Measurements from ENCODE around the gene TYR. TPM values are rescaled to one million over a fixed set of nuclear protein-coding genes. Genes with fewer than 3 reads are reported as not detected.
"Not testable (repeated sequence)": the region's sequence is repeated elsewhere in the genome, so short reads cannot be mapped to it uniquely, and the experiment has no call there.

TYR gene
- total RNA-seq, 1 experiment from 2014 or later, result not detected

DNA sequence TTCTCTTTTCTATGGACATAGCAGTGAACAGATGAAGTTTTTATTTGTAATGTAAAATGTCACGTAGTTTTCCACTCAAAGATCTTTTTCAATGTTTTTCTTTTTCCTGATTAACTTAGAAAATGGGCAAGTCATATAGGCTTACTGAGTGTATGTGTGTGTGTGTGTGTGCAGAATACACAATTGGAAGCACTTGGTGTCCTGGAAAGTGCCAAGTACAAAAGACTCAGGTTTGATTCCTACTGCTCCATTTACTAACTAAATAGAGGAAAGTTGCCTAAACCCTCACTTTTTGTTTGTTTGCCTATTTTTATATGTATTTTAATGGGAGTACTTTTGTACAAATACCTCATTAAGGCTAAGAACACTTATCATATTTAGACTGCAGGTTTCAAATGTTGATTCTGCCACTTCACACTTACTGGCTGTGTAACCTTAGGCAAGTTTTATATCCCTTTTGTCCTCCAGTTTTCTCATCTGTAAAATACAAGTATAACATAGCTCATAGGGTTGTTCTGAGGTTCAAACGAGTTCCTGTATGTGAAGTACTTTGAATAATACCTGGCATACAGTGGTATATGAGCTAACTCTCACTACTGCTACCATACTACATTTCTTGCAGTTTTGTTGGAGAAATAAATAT is 90.1 kb downstream of the TYR start:
- Mint-ChIP-seq H3K27me3 (ENCODE audit: insufficient read depth, unreplicated experiment) (no peaks in the 10 kb centered on the region), H3K9me3 (ENCODE audit: unreplicated experiment) (no peaks in the 10 kb centered on the region)
- BruUV-seq (replicated peaks), result no TSS peak

DNA sequence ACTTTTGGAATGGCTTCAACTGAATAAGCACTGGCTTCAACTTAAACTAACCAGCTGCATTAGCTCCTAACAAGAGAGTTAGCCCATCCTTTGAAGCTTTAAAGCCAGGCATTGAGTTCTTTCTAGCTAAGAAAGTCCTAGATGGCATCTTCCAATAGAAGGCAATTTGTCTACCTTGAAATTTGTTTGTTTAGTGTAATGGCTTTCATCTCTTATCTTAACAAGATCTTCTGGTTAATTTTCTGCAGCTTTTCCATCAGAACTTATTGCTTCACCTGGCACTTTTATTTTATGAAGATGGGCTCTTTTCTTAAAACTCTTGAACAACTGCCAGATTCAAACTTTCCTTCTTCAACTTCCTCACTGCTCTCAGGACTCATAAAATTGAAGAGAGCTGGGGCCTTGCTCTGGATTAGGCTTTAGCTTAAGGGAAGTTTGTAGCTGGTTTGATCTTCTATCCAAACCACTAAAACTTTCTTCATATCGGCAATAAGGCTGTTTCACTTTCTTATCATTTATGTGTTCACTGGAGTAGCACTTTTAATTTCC is 94.9 kb downstream of the TYR start:
- POLR2A ChIA-PET; H3K4me3 ChIP-seq (ENCODE audit: low read depth, low read length); H3K27me3 ChIP-seq (replicated peaks; ENCODE audit: control insufficient read depth, insufficient read depth, low read length); H3K9me3 Mint-ChIP-seq (ENCODE audit: unreplicated experiment); CTCF ChIA-PET; H3K36me3 ChIP-seq (ENCODE audit: control insufficient read depth, insufficient read depth, low read length); BruUV-seq (replicated peaks); H3K27ac Mint-ChIP-seq (ENCODE audit: unreplicated experiment); intact Hi-C loops (cut with micrococcal nuclease; ENCODE audit: unreplicated experiment); H3K4me3 Mint-ChIP-seq (ENCODE audit: unreplicated experiment); H3K27me3 Mint-ChIP-seq (ENCODE audit: insufficient read depth, unreplicated experiment); H3K4me1 ChIP-seq; H3K36me3 Mint-ChIP-seq (ENCODE audit: insufficient read depth, unreplicated experiment); H3K9me3 ChIP-seq; H3K4me1 Mint-ChIP-seq (ENCODE audit: low read depth, unreplicated experiment): not testable (repeated sequence)
- peak in 1 of 2 experiments; percentile 20 for DNase-seq

More for the DNA sequence above, 90.1 kb downstream of the TYR start:
- ChIA-PET CTCF (no interaction called here), POLR2A (no interaction called here)
- Mint-ChIP-seq H3K27ac (ENCODE audit: unreplicated experiment) (no peak overlapping the region), H3K4me3 (ENCODE audit: unreplicated experiment) (no peak overlapping the region), H3K4me1 (ENCODE audit: low read depth, unreplicated experiment) (peaks cover 13% of the 10 kb centered on the region), H3K36me3 (ENCODE audit: insufficient read depth, unreplicated experiment) (no peaks in the 10 kb centered on the region)
- TF ChIP-seq, protein P1, sequence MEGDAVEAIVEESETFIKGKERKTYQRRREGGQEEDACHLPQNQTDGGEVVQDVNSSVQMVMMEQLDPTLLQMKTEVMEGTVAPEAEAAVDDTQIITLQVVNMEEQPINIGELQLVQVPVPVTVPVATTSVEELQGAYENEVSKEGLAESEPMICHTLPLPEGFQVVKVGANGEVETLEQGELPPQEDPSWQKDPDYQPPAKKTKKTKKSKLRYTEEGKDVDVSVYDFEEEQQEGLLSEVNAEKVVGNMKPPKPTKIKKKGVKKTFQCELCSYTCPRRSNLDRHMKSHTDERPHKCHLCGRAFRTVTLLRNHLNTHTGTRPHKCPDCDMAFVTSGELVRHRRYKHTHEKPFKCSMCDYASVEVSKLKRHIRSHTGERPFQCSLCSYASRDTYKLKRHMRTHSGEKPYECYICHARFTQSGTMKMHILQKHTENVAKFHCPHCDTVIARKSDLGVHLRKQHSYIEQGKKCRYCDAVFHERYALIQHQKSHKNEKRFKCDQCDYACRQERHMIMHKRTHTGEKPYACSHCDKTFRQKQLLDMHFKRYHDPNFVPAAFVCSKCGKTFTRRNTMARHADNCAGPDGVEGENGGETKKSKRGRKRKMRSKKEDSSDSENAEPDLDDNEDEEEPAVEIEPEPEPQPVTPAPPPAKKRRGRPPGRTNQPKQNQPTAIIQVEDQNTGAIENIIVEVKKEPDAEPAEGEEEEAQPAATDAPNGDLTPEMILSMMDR (IDR thresholded peaks at IDR 0.05; ENCODE audit: insufficient read depth in 1 of 2, low read depth in 1 of 2, low read length in 1 of 2, severe bottlenecking in 1 of 2, unreplicated experiment in 1 of 2), result no peak
- Histone ChIP-seq H3K36me3 (ENCODE audit: control insufficient read depth, insufficient read depth, low read length) (no peaks in the 10 kb centered on the region), H3K4me1 (0 out of 2 replicates have a peak, but pooled peaks cover 4% of the 10 kb centered on the region), H3K27me3 (replicated peaks; ENCODE audit: control insufficient read depth, insufficient read depth, low read length) (no peaks in the 10 kb centered on the region), H3K4me3 (ENCODE audit: low read depth, low read length) (no peak overlapping the region), H3K9me3 (no peaks in the 10 kb centered on the region)
- DNase-seq, result no peak
- intact Hi-C loops (cut with micrococcal nuclease; ENCODE audit: unreplicated experiment), result no loop called here

DNA sequence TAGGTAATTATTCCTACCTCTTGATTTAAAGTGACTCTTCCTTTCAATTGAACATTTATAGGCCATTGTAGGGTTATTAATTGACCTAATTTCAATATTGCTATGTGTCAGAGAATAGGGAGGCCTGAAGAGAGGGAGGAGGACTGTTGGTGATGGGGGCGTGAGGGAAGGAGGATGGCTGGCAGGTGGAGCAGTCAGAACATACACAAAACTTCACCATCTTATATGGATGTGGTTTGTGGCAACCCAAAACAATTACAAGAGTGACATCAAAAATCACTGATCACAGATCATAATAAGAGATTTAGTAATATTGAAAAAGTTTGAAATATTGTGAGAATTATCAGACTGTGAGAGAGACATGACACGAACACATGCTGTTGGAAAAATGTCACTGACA is 95.5 kb downstream of the TYR start:
- H3K36me3 Mint-ChIP-seq (ENCODE audit: insufficient read depth, unreplicated experiment); H3K36me3 ChIP-seq (ENCODE audit: control insufficient read depth, insufficient read depth, low read length); H3K27me3 ChIP-seq (replicated peaks; ENCODE audit: control insufficient read depth, insufficient read depth, low read length); H3K4me1 Mint-ChIP-seq (ENCODE audit: low read depth, unreplicated experiment); H3K9me3 Mint-ChIP-seq (ENCODE audit: unreplicated experiment); H3K27ac Mint-ChIP-seq (ENCODE audit: unreplicated experiment); intact Hi-C loops (cut with micrococcal nuclease; ENCODE audit: unreplicated experiment); H3K4me3 ChIP-seq (ENCODE audit: low read depth, low read length); H3K27me3 Mint-ChIP-seq (ENCODE audit: insufficient read depth, unreplicated experiment); DNase-seq; H3K4me3 Mint-ChIP-seq (ENCODE audit: unreplicated experiment); BruUV-seq (replicated peaks); H3K9me3 ChIP-seq; POLR2A ChIA-PET; H3K4me1 ChIP-seq; CTCF ChIA-PET: not testable (repeated sequence)

DNA sequence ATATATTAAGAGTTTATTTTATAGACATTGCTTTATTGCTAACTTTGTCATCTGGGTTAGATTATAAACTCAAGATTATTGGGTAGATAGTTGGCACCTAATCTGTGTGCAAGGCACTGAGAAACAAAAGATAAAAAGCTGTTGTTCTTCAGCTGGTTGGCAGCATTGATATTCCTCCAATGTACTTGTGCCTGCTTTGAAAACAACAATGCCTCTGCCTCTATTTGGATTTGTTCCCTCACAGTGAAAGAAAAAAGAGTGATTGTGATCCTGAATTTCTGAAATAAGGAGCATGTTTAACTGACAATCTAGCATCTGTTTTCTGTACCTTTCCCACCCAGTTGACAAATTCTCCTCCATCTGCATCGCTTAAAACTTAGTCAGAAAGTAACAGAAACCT is 98.3 kb downstream of the TYR start:
- intact Hi-C loops (cut with micrococcal nuclease; ENCODE audit: unreplicated experiment), result no loop called here
- peaks cover 5% of the 10 kb centered on the region for H3K27me3 Mint-ChIP-seq (ENCODE audit: insufficient read depth, unreplicated experiment)
- H3K4me1 Mint-ChIP-seq (ENCODE audit: low read depth, unreplicated experiment), result no peaks in the 10 kb centered on the region
- CTCF ChIA-PET, result no interaction called here
- no peak for DNase-seq
- Histone ChIP-seq H3K9me3 (no peaks in the 10 kb centered on the region), H3K4me1 (no peaks in the 10 kb centered on the region), H3K27me3 (replicated peaks; ENCODE audit: control insufficient read depth, insufficient read depth, low read length) (no peaks in the 10 kb centered on the region), H3K36me3 (ENCODE audit: control insufficient read depth, insufficient read depth, low read length) (no peaks in the 10 kb centered on the region), H3K4me3 (ENCODE audit: low read depth, low read length) (no peak overlapping the region)
- H3K36me3 Mint-ChIP-seq (ENCODE audit: insufficient read depth, unreplicated experiment), result no peaks in the 10 kb centered on the region
- BruUV-seq (replicated peaks), result no TSS peak
- no peaks in the 10 kb centered on the region for H3K9me3 Mint-ChIP-seq (ENCODE audit: unreplicated experiment)
- TF ChIP-seq, protein P1 (IDR thresholded peaks at IDR 0.05; ENCODE audit: insufficient read depth in 1 of 2, low read depth in 1 of 2, low read length in 1 of 2, severe bottlenecking in 1 of 2, unreplicated experiment in 1 of 2), result no peak
- POLR2A ChIA-PET, result no interaction called here
- no peak overlapping the region for H3K27ac Mint-ChIP-seq (ENCODE audit: unreplicated experiment)
- no peak overlapping the region for H3K4me3 Mint-ChIP-seq (ENCODE audit: unreplicated experiment)

Data from Caco-2 (cell line).